Measurements from ENCODE around the gene CNN2.
A peak's percentile ranks its signal among the peaks of the same experiment; 100 is the strongest.

CNN2 gene

GRCh38 chr19:1025960-1026782 lies at the start of gene CNN2:
Gene CNN2 (plus strand): TSS chr19:1026608. CDS start chr19:1026662, 54 bp downstream.
- peak; percentile 54 to 60 for DNase-seq

- DNase-seq: no peak
Observed at GRCh38 chr19:977058-977464, 49.3 kb upstream of the CNN2 start.

GRCh38 chr19:979318-979741 lies 47.1 kb upstream of the CNN2 start:
- DNase-seq: no peak

GRCh38 chr19:980133-980998 lies 46.0 kb upstream of the CNN2 start:
- no peak for DNase-seq

- peak; percentile 75 to 79 for DNase-seq
Observed at GRCh38 chr19:982567-983170, 43.7 kb upstream of the CNN2 start.

GRCh38 chr19:984165-984967 lies 42.0 kb upstream of the CNN2 start, which contains the start of gene WDR18:
Gene WDR18 (plus strand): TSS chr19:984345. CDS start chr19:984354, 9 bp downstream.
- peak; percentile 89 to 91 for DNase-seq

GRCh38 chr19:986083-986482 lies 40.3 kb upstream of the CNN2 start:
- no peak for DNase-seq

- DNase-seq: no peak
Observed at GRCh38 chr19:988081-988480, 38.3 kb upstream of the CNN2 start.

GRCh38 chr19:988510-988909 lies 37.9 kb upstream of the CNN2 start:
- no peak for DNase-seq

- DNase-seq: no peak
Observed at GRCh38 chr19:989381-990081, 36.9 kb upstream of the CNN2 start.

GRCh38 chr19:990119-990571 lies 36.3 kb upstream of the CNN2 start:
- no peak for DNase-seq

- DNase-seq: no peak
Observed at GRCh38 chr19:990746-991145, 35.7 kb upstream of the CNN2 start.

GRCh38 chr19:991174-991931 lies 35.1 kb upstream of the CNN2 start:
- peak; percentile 54 to 56 for DNase-seq

- no peak for DNase-seq
Observed at GRCh38 chr19:991932-992669, 34.3 kb upstream of the CNN2 start.

GRCh38 chr19:992670-993055 lies 33.7 kb upstream of the CNN2 start:
- no peak for DNase-seq

GRCh38 chr19:993361-993830 lies 33.0 kb upstream of the CNN2 start:
- DNase-seq: no peak

GRCh38 chr19:993831-994393 lies 32.5 kb upstream of the CNN2 start:
- no peak for DNase-seq

GRCh38 chr19:994516-994915 lies 31.9 kb upstream of the CNN2 start:
- no peak for DNase-seq

GRCh38 chr19:995051-995827 lies 31.2 kb upstream of the CNN2 start:
- DNase-seq: no peak

Measured in CD4-positive, alpha-beta T cell treated with Interleukin-1 beta for 1 hour (primary cell).